Measurements from ENCODE around the gene TDP2.
A peak's percentile ranks its signal among the peaks of the same experiment; 100 is the strongest.
"Not testable (repeated sequence)": the region's sequence is repeated elsewhere in the genome, so short reads cannot be mapped to it uniquely, and the experiment has no call there.

TDP2 gene

GRCh38 chr6:24658573-24659560 lies 7.8 kb downstream of the TDP2 start:
- H3K4me3 ChIP-seq: no peak overlapping the region
- H3K27ac ChIP-seq: peak overlapping the region in 5 of 21 experiments; percentile 9 to 50 (median 16)

- no peak overlapping the region for H3K4me3 ChIP-seq
- no peak overlapping the region for H3K27ac ChIP-seq
Measured at GRCh38 chr6:24655215-24655614, 11.5 kb downstream of the TDP2 start.

- Histone ChIP-seq H3K4me3 (no peak overlapping the region), H3K27ac (no peak overlapping the region)
Measured at GRCh38 chr6:24650365-24650764, 16.3 kb downstream of the TDP2 start.

- peak overlapping the region in 1 of 21 experiments; percentile 11 for H3K27ac ChIP-seq
- H3K4me3 ChIP-seq: no peak overlapping the region
Measured at GRCh38 chr6:24649691-24650090, 17.0 kb downstream of the TDP2 start.

GRCh38 chr6:24648276-24648675 lies 18.4 kb downstream of the TDP2 start:
- no peak overlapping the region for H3K4me3 ChIP-seq
- no peak overlapping the region for H3K27ac ChIP-seq

- Histone ChIP-seq H3K4me3 (no peak overlapping the region), H3K27ac (peak overlapping the region in 8 of 21 experiments; percentile 2 to 74 (median 52))
Measured at GRCh38 chr6:24646771-24647170, 19.9 kb downstream of the TDP2 start.

GRCh38 chr6:24644377-24644776 lies 22.3 kb downstream of the TDP2 start:
- no peak overlapping the region for H3K27ac ChIP-seq
- no peak overlapping the region for H3K4me3 ChIP-seq

- no peak overlapping the region for H3K27ac ChIP-seq
- no peak overlapping the region for H3K4me3 ChIP-seq
Measured at GRCh38 chr6:24643920-24644319, 22.8 kb downstream of the TDP2 start.

GRCh38 chr6:24642061-24642460 lies 24.6 kb downstream of the TDP2 start:
- Histone ChIP-seq H3K4me3 (no peak overlapping the region), H3K27ac (no peak overlapping the region)

GRCh38 chr6:24640631-24641030 lies 26.1 kb downstream of the TDP2 start:
- H3K4me3 ChIP-seq, H3K27ac ChIP-seq: not testable (repeated sequence)

- Histone ChIP-seq H3K4me3 (no peak overlapping the region), H3K27ac (no peak overlapping the region)
Measured at GRCh38 chr6:24640166-24640565, 26.5 kb downstream of the TDP2 start.

GRCh38 chr6:24636681-24637080 lies 30.0 kb downstream of the TDP2 start:
- Histone ChIP-seq H3K4me3 (no peak overlapping the region), H3K27ac (no peak overlapping the region)

- Histone ChIP-seq H3K27ac (no peak overlapping the region), H3K4me3 (no peak overlapping the region)
Measured at GRCh38 chr6:24632573-24632972, 34.1 kb downstream of the TDP2 start.

- Histone ChIP-seq H3K4me3 (no peak overlapping the region), H3K27ac (no peak overlapping the region)
Measured at GRCh38 chr6:24631671-24632070, 35.0 kb downstream of the TDP2 start.

- Histone ChIP-seq H3K27ac (no peak overlapping the region), H3K4me3 (no peak overlapping the region)
Measured at GRCh38 chr6:24630856-24631505, 35.7 kb downstream of the TDP2 start.

GRCh38 chr6:24621626-24622289 lies 44.9 kb downstream of the TDP2 start:
- no peak overlapping the region for H3K4me3 ChIP-seq
- no peak overlapping the region for H3K27ac ChIP-seq

GRCh38 chr6:24620637-24621036 lies 46.1 kb downstream of the TDP2 start:
- H3K4me3 ChIP-seq: no peak overlapping the region
- no peak overlapping the region for H3K27ac ChIP-seq

GRCh38 chr6:24619661-24620060 lies 47.0 kb downstream of the TDP2 start:
- Histone ChIP-seq H3K27ac (no peak overlapping the region), H3K4me3 (no peak overlapping the region)

GRCh38 chr6:24614648-24615047 lies 52.1 kb downstream of the TDP2 start:
- H3K27ac ChIP-seq: no peak overlapping the region
- no peak overlapping the region for H3K4me3 ChIP-seq

GRCh38 chr6:24614043-24614420 lies 52.7 kb downstream of the TDP2 start:
- Histone ChIP-seq H3K4me3 (no peak overlapping the region), H3K27ac (no peak overlapping the region)
